ENCODE measurements around the gene LRRC27.

GRCh38 chr10:132377326-132377725 lies 45.3 kb downstream of the LRRC27 start:
- no peak for TF ChIP-seq CTCF (conservative IDR thresholded peaks at IDR 0.05; ENCODE audit: low read length)
- TF ChIP-seq EZH2phosphoT487 (IDR thresholded peaks at IDR 0.05; ENCODE audit: borderline replicate concordance, low read depth, low read length) = no peak
